Activated naive CD4-positive, alpha-beta T cell treated with anti-CD3 and anti-CD28 coated beads for 36 hours (primary cell): ENCODE data around the gene USH2A. TPM values are rescaled to one million over a fixed set of nuclear protein-coding genes. Genes with fewer than 3 reads are reported as not detected.

Experiments used
- CTCF ChIA-PET: fragments of 350-600 bp; sonication (Branson Sonifier 250); formaldehyde crosslinking; loops from one replicate; lab custom pipeline; 2021; ENCODE audit warnings: antibody characterized with exemption; lab: Charles Lee
- DNase-seq: peaks from one replicate; pipeline ENCODE4 v3.0.0-alpha.2; 2020
- H3K27ac Mint-ChIP-seq: one replicate; pipeline ENCODE4 v1.8.0; 2021; ENCODE audit warnings: mild to moderate bottlenecking, mixed read lengths
- H3K27me3 Mint-ChIP-seq: one replicate; pipeline ENCODE4 v1.8.0; 2021; ENCODE audit warnings: low read depth, mixed read lengths
- H3K36me3 Mint-ChIP-seq: one replicate; pipeline ENCODE4 v1.8.0; 2021; ENCODE audit warnings: low read depth, mixed read lengths
- H3K4me1 Mint-ChIP-seq: one replicate; pipeline ENCODE4 v1.8.0; 2021; ENCODE audit warnings: low read depth, mixed read lengths
- H3K4me3 Mint-ChIP-seq: one replicate; pipeline ENCODE4 v1.8.0; 2021; ENCODE audit warnings: mild to moderate bottlenecking, moderate library complexity, mixed read lengths
- H3K9me3 Mint-ChIP-seq: one replicate; pipeline ENCODE4 v1.8.0; 2021; ENCODE audit warnings: mixed read lengths
- intact Hi-C: fragments of 100-400 bp; cut with micrococcal nuclease; formaldehyde crosslinking; loops from one replicate; pipeline ENCODE4 v1.15.1; 2023
- total RNA-seq, 2 experiments: library from RNA; stranded (reverse); gene quantifications; one replicate each; pipeline ENCODE4 v1.2.3, GENCODE V29; 2021

USH2A gene
- total RNA-seq, 2 experiments from 2014 or later: not detected

DNA sequence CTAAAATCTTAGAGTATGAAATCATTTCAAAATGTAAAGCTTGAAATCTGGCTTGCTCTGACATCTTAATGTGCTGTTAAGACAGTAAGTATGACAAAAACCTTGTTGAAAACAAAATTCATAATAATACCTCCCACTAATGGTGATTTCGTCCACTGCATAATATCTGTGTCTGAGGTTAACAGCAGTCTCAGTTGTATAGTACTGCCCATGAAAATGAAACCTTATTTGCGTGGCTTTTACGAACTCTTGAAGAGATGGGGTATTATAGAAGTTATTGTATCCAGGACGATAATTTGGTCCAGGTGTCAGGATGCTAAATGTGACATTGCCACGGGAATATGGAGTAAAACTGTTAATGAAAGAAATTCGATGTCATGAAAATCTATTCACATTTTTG, 99.9 kb downstream of the USH2A start:
- Mint-ChIP-seq H3K9me3 (peaks cover 6% of the 10 kb centered on the region), H3K27ac (no peak overlapping the region), H3K36me3 (no peaks in the 10 kb centered on the region), H3K27me3 (no peaks in the 10 kb centered on the region), H3K4me1 (no peaks in the 10 kb centered on the region), H3K4me3 (no peak overlapping the region)
- no peak for DNase-seq
- intact Hi-C loops: no loop called here
- CTCF ChIA-PET: no interaction called here

DNA sequence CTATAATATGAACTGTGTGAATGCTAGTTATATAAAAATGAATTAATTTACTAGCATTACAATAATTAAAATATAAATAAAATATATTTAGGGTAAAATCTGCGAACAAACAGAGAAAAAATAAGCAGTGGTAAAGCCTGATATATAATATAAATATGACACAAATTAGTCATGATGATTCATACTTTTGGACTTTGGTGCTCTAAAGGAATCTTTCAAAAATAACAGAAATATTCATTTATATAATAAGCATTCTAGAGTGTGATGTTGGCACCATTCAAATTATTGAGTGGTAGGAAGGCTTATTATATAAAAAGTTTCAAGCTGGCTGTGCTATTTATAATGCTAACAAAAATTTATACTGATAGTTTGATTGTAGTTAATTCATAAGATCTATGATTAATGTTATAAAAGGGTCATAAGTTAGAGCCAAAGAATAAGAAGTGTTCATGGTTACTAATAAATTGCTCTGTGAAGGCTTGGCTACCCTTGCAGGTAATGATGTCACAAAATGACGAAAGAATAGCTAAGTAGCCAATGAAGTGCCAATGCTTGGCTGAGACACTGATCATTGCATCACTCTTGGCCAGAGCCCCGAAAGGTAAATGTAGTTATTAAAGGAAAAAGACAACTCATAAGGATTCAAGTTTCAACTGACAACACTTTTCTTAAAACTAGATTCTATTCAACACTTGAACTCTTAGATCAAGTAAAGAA, 108.7 kb downstream of the USH2A start:
- Mint-ChIP-seq H3K36me3 (no peaks in the 10 kb centered on the region), H3K27ac (no peak overlapping the region), H3K4me3 (no peak overlapping the region), H3K9me3 (peaks cover 10% of the 10 kb centered on the region), H3K27me3 (no peaks in the 10 kb centered on the region), H3K4me1 (no peaks in the 10 kb centered on the region)
- intact Hi-C loops: no loop called here
- no peak for DNase-seq
- CTCF ChIA-PET: no interaction called here

- H3K9me3 Mint-ChIP-seq: peaks cover 5% of the 10 kb centered on the region
- CTCF ChIA-PET: no interaction called here
- DNase-seq: no peak
- no peaks in the 10 kb centered on the region for H3K36me3 Mint-ChIP-seq
- H3K4me1 Mint-ChIP-seq: no peaks in the 10 kb centered on the region
- H3K27me3 Mint-ChIP-seq: no peaks in the 10 kb centered on the region
- H3K27ac Mint-ChIP-seq: no peak overlapping the region
- H3K4me3 Mint-ChIP-seq: no peak overlapping the region
- intact Hi-C loops: no loop called here
Observed at GRCh38 chr1:216310776-216311175, 112.5 kb downstream of the USH2A start.

- no peak for DNase-seq
- CTCF ChIA-PET: no interaction called here
- intact Hi-C loops: no loop called here
- Mint-ChIP-seq H3K27ac (no peak overlapping the region), H3K4me3 (no peak overlapping the region), H3K27me3 (no peaks in the 10 kb centered on the region), H3K9me3 (peaks cover 5% of the 10 kb centered on the region), H3K36me3 (no peaks in the 10 kb centered on the region), H3K4me1 (no peaks in the 10 kb centered on the region)
Observed at GRCh38 chr1:216306830-216307229, 116.4 kb downstream of the USH2A start.

DNA sequence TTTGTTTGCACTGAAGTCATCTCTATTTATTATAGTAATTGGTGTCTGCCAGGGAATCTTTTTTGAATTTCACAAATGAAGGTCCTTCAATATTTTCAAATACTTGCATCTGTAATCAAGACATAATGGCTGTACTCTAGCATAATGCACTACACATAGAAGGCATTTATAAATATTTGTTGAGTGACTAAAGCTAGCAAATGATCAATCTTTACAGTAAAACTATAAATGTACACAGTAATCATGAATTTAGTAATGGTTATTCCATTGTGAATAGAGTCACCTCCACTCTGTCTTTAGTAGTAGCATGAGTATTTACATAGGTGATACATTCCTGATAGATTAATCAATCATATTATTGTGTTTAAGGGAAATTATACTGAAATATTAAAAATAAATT, 119.6 kb downstream of the USH2A start:
- H3K9me3 Mint-ChIP-seq: peaks cover 4% of the 10 kb centered on the region
- no peak overlapping the region for H3K4me3 Mint-ChIP-seq
- intact Hi-C loops: no loop called here
- no peaks in the 10 kb centered on the region for H3K4me1 Mint-ChIP-seq
- H3K27me3 Mint-ChIP-seq: no peaks in the 10 kb centered on the region
- no peak for DNase-seq
- H3K27ac Mint-ChIP-seq: no peak overlapping the region
- no peaks in the 10 kb centered on the region for H3K36me3 Mint-ChIP-seq
- CTCF ChIA-PET: no interaction called here

GRCh38 chr1:216293683-216294082, 129.6 kb downstream of the USH2A start:
- H3K9me3 Mint-ChIP-seq: peaks cover 9% of the 10 kb centered on the region
- H3K27me3 Mint-ChIP-seq: no peaks in the 10 kb centered on the region
- no peaks in the 10 kb centered on the region for H3K4me1 Mint-ChIP-seq
- no peak overlapping the region for H3K27ac Mint-ChIP-seq
- no peak overlapping the region for H3K4me3 Mint-ChIP-seq
- H3K36me3 Mint-ChIP-seq: no peaks in the 10 kb centered on the region
- CTCF ChIA-PET: no interaction called here
- DNase-seq: no peak
- intact Hi-C loops: no loop called here

- Mint-ChIP-seq H3K9me3 (peaks cover 10% of the 10 kb centered on the region), H3K4me3 (no peak overlapping the region), H3K36me3 (no peaks in the 10 kb centered on the region), H3K27me3 (no peaks in the 10 kb centered on the region), H3K27ac (no peak overlapping the region), H3K4me1 (no peaks in the 10 kb centered on the region)
- intact Hi-C loops: no loop called here
- DNase-seq: no peak
- CTCF ChIA-PET: no interaction called here
Observed at GRCh38 chr1:216290074-216290473, 133.2 kb downstream of the USH2A start.

GRCh38 chr1:216285052-216285451, 138.2 kb downstream of the USH2A start:
- CTCF ChIA-PET: no interaction called here
- Mint-ChIP-seq H3K36me3 (no peaks in the 10 kb centered on the region), H3K27ac (no peak overlapping the region), H3K4me3 (no peak overlapping the region), H3K27me3 (no peaks in the 10 kb centered on the region), H3K4me1 (no peaks in the 10 kb centered on the region), H3K9me3 (peaks cover 13% of the 10 kb centered on the region)
- intact Hi-C loops: no loop called here
- DNase-seq: no peak

DNA sequence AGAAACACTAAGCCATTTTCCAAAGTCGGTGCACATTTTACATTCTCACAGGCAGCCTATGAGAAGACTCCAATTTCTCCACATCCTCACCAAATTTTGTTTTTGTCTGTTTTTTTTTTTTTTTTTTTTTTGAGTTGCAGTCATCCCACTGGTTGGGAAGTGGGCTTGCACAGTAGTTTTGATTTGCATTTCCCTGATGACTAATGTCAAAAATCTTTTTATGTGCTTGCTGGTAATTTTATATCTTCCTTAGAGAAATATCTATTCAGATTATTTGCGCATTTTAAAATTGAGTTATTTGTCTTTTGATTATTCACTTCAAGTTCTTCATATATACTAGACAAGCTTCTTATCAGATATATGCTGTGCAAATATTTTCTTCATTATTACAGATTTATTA, 141.5 kb downstream of the USH2A start:
- DNase-seq: no peak
- CTCF ChIA-PET: no interaction called here
- Mint-ChIP-seq H3K36me3 (no peaks in the 10 kb centered on the region), H3K27me3 (no peaks in the 10 kb centered on the region), H3K9me3 (peaks cover 13% of the 10 kb centered on the region), H3K4me1 (no peaks in the 10 kb centered on the region), H3K27ac (no peak overlapping the region), H3K4me3 (no peak overlapping the region)
- intact Hi-C loops: no loop called here

GRCh38 chr1:216270086-216270773, 153.0 kb downstream of the USH2A start:
- DNase-seq: no peak
- H3K4me1 Mint-ChIP-seq: no peaks in the 10 kb centered on the region
- no peak overlapping the region for H3K27ac Mint-ChIP-seq
- no peaks in the 10 kb centered on the region for H3K36me3 Mint-ChIP-seq
- peaks cover 2% of the 10 kb centered on the region for H3K9me3 Mint-ChIP-seq
- intact Hi-C loops: no loop called here
- H3K27me3 Mint-ChIP-seq: no peaks in the 10 kb centered on the region
- CTCF ChIA-PET: no interaction called here
- no peak overlapping the region for H3K4me3 Mint-ChIP-seq

DNA sequence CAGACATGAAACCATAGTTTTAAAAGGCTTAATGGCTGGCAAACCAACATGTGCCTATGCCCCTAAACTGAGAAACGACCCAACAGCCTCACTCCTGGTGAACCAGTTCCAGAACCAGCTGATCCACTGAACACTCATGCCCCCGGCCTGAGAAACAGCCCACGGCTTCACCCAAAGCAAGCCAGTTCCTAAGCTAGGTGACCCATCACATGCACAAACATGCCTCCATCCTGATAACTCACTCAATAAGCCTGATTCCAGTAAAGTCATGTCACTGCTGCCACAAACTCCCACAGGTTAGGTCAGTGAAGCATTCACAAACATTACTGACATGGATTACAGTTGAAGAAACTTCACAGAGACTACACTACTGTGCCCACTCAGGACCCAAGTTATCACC, 161.6 kb downstream of the USH2A start:
- Mint-ChIP-seq H3K9me3 (peaks cover 11% of the 10 kb centered on the region), H3K4me1 (no peaks in the 10 kb centered on the region), H3K4me3 (no peak overlapping the region), H3K27ac (no peak overlapping the region), H3K27me3 (no peaks in the 10 kb centered on the region), H3K36me3 (no peaks in the 10 kb centered on the region)
- CTCF ChIA-PET: no interaction called here
- no peak for DNase-seq
- intact Hi-C loops: no loop called here

GRCh38 chr1:216258856-216259255, 164.4 kb downstream of the USH2A start:
- Mint-ChIP-seq H3K9me3 (peaks cover 14% of the 10 kb centered on the region), H3K27ac (no peak overlapping the region), H3K36me3 (no peaks in the 10 kb centered on the region), H3K4me1 (no peaks in the 10 kb centered on the region), H3K27me3 (no peaks in the 10 kb centered on the region), H3K4me3 (no peak overlapping the region)
- no peak for DNase-seq
- intact Hi-C loops: loop anchor here (5.0 kb wide), 1 partner anchor 843 kb away; no protein-coding TSS in a partner anchor
- CTCF ChIA-PET: no interaction called here

GRCh38 chr1:216258386-216258785, 164.9 kb downstream of the USH2A start:
- Mint-ChIP-seq H3K9me3 (peaks cover 14% of the 10 kb centered on the region), H3K27ac (no peak overlapping the region), H3K4me3 (no peak overlapping the region), H3K27me3 (no peaks in the 10 kb centered on the region), H3K4me1 (no peaks in the 10 kb centered on the region), H3K36me3 (no peaks in the 10 kb centered on the region)
- CTCF ChIA-PET: no interaction called here
- intact Hi-C loops: loop anchor here (5.0 kb wide), 1 partner anchor 844 kb away; no protein-coding TSS in a partner anchor
- DNase-seq: no peak
